Tibial artery (tissue), 4 donors: ENCODE data around the gene NPAS3.

Experiments used
- DNase-seq, 2 donors: peaks; one replicate each; pipeline ENCODE4 v3.0.0-alpha.2; 2019
- H3K27ac ChIP-seq, 2 donors: fragments of 200-600 bp; sonication (generic) in 1 of 2; 1 replicate in 1 of 2; 2 replicates in 1 of 2; pipeline ENCODE4 v1.5.1; 2018 to 2019; ENCODE audit warnings: mild to moderate bottlenecking in 1 of 2
- H3K27me3 ChIP-seq, 2 donors: fragments of 200-600 bp; sonication (generic) in 1 of 2; one replicate each; pipeline versions ENCODE4 v1.5.1 to v1.6.0; 2016 to 2019
- H3K36me3 ChIP-seq, 3 donors: fragments of 200-600 bp; sonication (generic) in 2 of 3; one replicate each; pipeline ENCODE4 v1.5.1; 2016 to 2019; ENCODE audit warnings: mild to moderate bottlenecking in 2 of 3
- H3K4me1 ChIP-seq, 4 donors: fragments of 200-600 bp; sonication (generic) in 2 of 4; 1 replicate in 3 of 4; 2 replicates in 1 of 4; pipeline ENCODE4 v1.5.1; 2016 to 2019
- H3K4me3 ChIP-seq, 2 donors: fragments of 200-600 bp; sonication (generic) in 1 of 2; 1 replicate in 1 of 2; 2 replicates in 1 of 2; pipeline ENCODE4 v1.5.1; 2018 to 2019; ENCODE audit warnings: mild to moderate bottlenecking in 2 of 2
- H3K9me3 ChIP-seq, 3 donors: fragments of 200-600 bp; sonication (generic) in 1 of 3; one replicate each; pipeline ENCODE4 v1.5.1; 2016 to 2019
- CTCF ChIP-seq, 2 experiments: fragments of 200-600 bp in 1 of 2; fragments of 450-650 bp in 1 of 2; IDR thresholded peaks; one replicate each; pipeline ENCODE4 v1.5.1; 2017 to 2019; ENCODE audit warnings: antibody characterized with exemption in 2 of 2, mild to moderate bottlenecking in 1 of 2, moderate library complexity in 1 of 2
- intact Hi-C: fragments of 100-400 bp; cut with DNase I; formaldehyde crosslinking; loops from one replicate; pipeline ENCODE4 v1.15.0; 2023; ENCODE audit warnings: low total_unique reads

The NPAS3 gene

DNA sequence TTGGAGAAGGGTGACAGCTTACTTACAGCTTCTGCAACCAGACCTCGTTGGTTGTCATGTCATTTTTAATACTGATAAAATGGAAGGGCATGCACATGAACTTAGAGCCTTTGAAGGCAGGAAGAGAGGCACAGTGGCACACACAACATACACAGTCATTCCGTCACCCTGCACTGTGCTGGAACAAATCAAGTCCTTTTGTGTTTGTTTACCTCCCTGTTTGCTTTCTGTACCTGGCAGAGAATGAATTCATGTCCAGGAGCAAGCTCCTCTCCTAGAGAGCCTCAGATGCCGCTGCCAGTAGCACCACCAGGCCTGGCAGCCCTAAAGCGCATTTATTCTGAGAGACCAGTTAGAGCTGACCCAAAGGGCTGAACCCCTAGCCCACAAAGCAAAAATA is 551.9 kb downstream of the NPAS3 start:
- Histone ChIP-seq H3K4me3 (no peak overlapping the region), H3K27ac (no peak overlapping the region), H3K9me3 (peaks cover 0 to 3% (median 0%) of the 10 kb centered on the region in 3 donors), H3K4me1 (no peaks in the 10 kb centered on the region), H3K27me3 (no peaks in the 10 kb centered on the region), H3K36me3 (no peaks in the 10 kb centered on the region)
- TF ChIP-seq CTCF (IDR thresholded peaks at IDR 0.05), result no peak
- intact Hi-C loops, result no loop called here
- no peak for DNase-seq

- no peak for TF ChIP-seq CTCF (IDR thresholded peaks at IDR 0.05)
- DNase-seq, result no peak
- H3K27ac ChIP-seq, result no peak overlapping the region
- intact Hi-C loops, result no loop called here
- H3K9me3 ChIP-seq, result peaks cover 0 to 3% (median 0%) of the 10 kb centered on the region in 3 donors
- H3K4me3 ChIP-seq, result no peak overlapping the region
- no peaks in the 10 kb centered on the region for H3K27me3 ChIP-seq
- H3K4me1 ChIP-seq, result no peaks in the 10 kb centered on the region
- H3K36me3 ChIP-seq, result no peaks in the 10 kb centered on the region
Observed at GRCh38 chr14:33491112-33491511, 552.4 kb downstream of the NPAS3 start.

DNA sequence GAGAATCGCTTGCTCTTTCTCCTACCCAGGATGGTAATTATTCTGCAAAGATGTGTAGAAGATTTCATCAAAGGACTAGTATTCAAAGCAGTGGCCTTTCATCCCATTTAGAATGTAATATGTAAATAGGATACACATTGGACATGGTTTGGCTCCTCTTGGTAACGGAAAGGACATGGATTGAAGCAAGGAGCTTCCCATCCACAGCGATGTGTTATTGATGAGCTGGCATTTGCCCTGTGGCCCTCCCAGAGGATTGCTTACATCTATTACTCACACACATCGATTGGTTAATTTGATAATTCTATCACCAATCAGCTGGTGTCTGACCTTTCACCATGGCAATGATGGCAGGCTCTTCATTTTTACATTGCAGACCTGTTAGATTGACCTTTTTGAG is 553.8 kb downstream of the NPAS3 start:
- Histone ChIP-seq H3K27me3 (no peaks in the 10 kb centered on the region), H3K36me3 (no peaks in the 10 kb centered on the region), H3K9me3 (peaks cover 0 to 8% (median 5%) of the 10 kb centered on the region in 3 donors), H3K4me1 (no peaks in the 10 kb centered on the region), H3K27ac (no peak overlapping the region), H3K4me3 (no peak overlapping the region)
- intact Hi-C loops, result no loop called here
- DNase-seq, result no peak
- no peak for TF ChIP-seq CTCF (IDR thresholded peaks at IDR 0.05)

- Histone ChIP-seq H3K36me3 (no peaks in the 10 kb centered on the region), H3K27me3 (no peaks in the 10 kb centered on the region), H3K27ac (no peak overlapping the region), H3K4me3 (no peak overlapping the region), H3K9me3 (peaks cover 0 to 10% (median 8%) of the 10 kb centered on the region in 3 donors), H3K4me1 (no peaks in the 10 kb centered on the region)
- intact Hi-C loops, result no loop called here
- DNase-seq, result no peak
- no peak for TF ChIP-seq CTCF (IDR thresholded peaks at IDR 0.05)
Observed at GRCh38 chr14:33493266-33493665, 554.6 kb downstream of the NPAS3 start.

- Histone ChIP-seq H3K9me3 (peaks cover 0 to 10% (median 8%) of the 10 kb centered on the region in 3 donors), H3K4me1 (no peaks in the 10 kb centered on the region), H3K27ac (no peak overlapping the region), H3K27me3 (no peaks in the 10 kb centered on the region), H3K4me3 (no peak overlapping the region), H3K36me3 (no peaks in the 10 kb centered on the region)
- intact Hi-C loops, result no loop called here
- no peak for DNase-seq
- TF ChIP-seq CTCF (IDR thresholded peaks at IDR 0.05), result no peak
Observed at GRCh38 chr14:33493990-33494389, 555.3 kb downstream of the NPAS3 start.

- H3K4me1 ChIP-seq, result peaks cover 0 to 9% (median 1%) of the 10 kb centered on the region in 4 donors
- no peak for DNase-seq
- no peak overlapping the region for H3K4me3 ChIP-seq
- H3K27ac ChIP-seq, result no peak overlapping the region
- TF ChIP-seq CTCF (IDR thresholded peaks at IDR 0.05), result no peak
- H3K27me3 ChIP-seq, result no peaks in the 10 kb centered on the region
- intact Hi-C loops, result no loop called here
- H3K9me3 ChIP-seq, result peaks cover 0 to 10% (median 8%) of the 10 kb centered on the region in 3 donors
- no peaks in the 10 kb centered on the region for H3K36me3 ChIP-seq
Observed at GRCh38 chr14:33499687-33500086, 561.0 kb downstream of the NPAS3 start.
